SK-N-SH (cell line): ENCODE data around the gene PRDM15.

Source experiments
- CHD2 ChIP-seq: fragments of 150-350 bp; IDR thresholded peaks from 2 replicates; pipeline ENCODE4 v1.6.1; 2018; ENCODE audit warnings: low read length; ENCODE audit not compliant: partially characterized antibody
- CTCF ChIP-seq: fragments of 200-600 bp; sonication (generic); IDR thresholded peaks from 2 replicates; pipeline ENCODE4 v1.6.1; 2017; ENCODE audit warnings: antibody characterized with exemption, mild to moderate bottlenecking, moderate library complexity
- ELF1 ChIP-seq: IDR thresholded peaks from 2 replicates; pipeline ENCODE4 v1.4.0; 2012
- EP300 ChIP-seq, 2 experiments: IDR thresholded peaks; 2 replicates each; pipeline versions ENCODE4 v1.4.0 to v1.6.1; 2012; ENCODE audit warnings: borderline replicate concordance in 1 of 2, low read depth in 1 of 2, low read length in 1 of 2
- FOXJ3 ChIP-seq: sonication (generic); formaldehyde crosslinking; IDR thresholded peaks from 2 replicates; pipeline ENCODE4 v1.5.1; 2020; ENCODE audit warnings: mild to moderate bottlenecking, missing genetic modification reagents
- GABPA ChIP-seq: IDR thresholded peaks from 2 replicates; pipeline ENCODE4 v1.4.0; 2012; ENCODE audit warnings: low read depth, mild to moderate bottlenecking
- JUND ChIP-seq: IDR thresholded peaks from 2 replicates; pipeline ENCODE4 v1.4.0; 2012
- MAX ChIP-seq: IDR thresholded peaks from 2 replicates; pipeline ENCODE4 v1.4.0; 2012; ENCODE audit warnings: low read depth
- RFX5 ChIP-seq: IDR thresholded peaks from 2 replicates; pipeline ENCODE4 v1.6.1; 2012; ENCODE audit warnings: mild to moderate bottlenecking, improper control_type of control experiment, low read length
- SMC3 ChIP-seq: IDR thresholded peaks from 2 replicates; pipeline ENCODE4 v1.6.1; 2012; ENCODE audit warnings: low read depth, low read length, improper control_type of control experiment
- TAF1 ChIP-seq: IDR thresholded peaks from 2 replicates; pipeline ENCODE4 v1.6.1; 2012; ENCODE audit warnings: low read depth, mild to moderate bottlenecking, low read length, moderate library complexity, borderline replicate concordance
- USF2 ChIP-seq: fragments of 150-350 bp; IDR thresholded peaks from 2 replicates; pipeline ENCODE4 v1.6.1; 2017; ENCODE audit warnings: antibody characterized with exemption, low read length, low read depth, borderline replicate concordance
- TF ChIP-seq, protein P1 (sequence below): fragments of 150-350 bp; IDR thresholded peaks from 2 replicates; pipeline ENCODE4 v1.6.1; 2016; ENCODE audit warnings: mild to moderate bottlenecking, low read depth, low read length
- TF ChIP-seq, protein P2 (sequence below): IDR thresholded peaks from 2 replicates; pipeline ENCODE4 v1.6.1; 2012; ENCODE audit warnings: mild to moderate bottlenecking, low read depth, low read length, moderate library complexity

- TF ChIP-seq CTCF: no peak
- TF ChIP-seq MAX: no peak
- TF ChIP-seq, protein P1, sequence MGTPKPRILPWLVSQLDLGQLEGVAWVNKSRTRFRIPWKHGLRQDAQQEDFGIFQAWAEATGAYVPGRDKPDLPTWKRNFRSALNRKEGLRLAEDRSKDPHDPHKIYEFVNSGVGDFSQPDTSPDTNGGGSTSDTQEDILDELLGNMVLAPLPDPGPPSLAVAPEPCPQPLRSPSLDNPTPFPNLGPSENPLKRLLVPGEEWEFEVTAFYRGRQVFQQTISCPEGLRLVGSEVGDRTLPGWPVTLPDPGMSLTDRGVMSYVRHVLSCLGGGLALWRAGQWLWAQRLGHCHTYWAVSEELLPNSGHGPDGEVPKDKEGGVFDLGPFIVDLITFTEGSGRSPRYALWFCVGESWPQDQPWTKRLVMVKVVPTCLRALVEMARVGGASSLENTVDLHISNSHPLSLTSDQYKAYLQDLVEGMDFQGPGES: no peak
- no peak for TF ChIP-seq FOXJ3 (CRISPR knock-in tag)
- TF ChIP-seq, protein P2, sequence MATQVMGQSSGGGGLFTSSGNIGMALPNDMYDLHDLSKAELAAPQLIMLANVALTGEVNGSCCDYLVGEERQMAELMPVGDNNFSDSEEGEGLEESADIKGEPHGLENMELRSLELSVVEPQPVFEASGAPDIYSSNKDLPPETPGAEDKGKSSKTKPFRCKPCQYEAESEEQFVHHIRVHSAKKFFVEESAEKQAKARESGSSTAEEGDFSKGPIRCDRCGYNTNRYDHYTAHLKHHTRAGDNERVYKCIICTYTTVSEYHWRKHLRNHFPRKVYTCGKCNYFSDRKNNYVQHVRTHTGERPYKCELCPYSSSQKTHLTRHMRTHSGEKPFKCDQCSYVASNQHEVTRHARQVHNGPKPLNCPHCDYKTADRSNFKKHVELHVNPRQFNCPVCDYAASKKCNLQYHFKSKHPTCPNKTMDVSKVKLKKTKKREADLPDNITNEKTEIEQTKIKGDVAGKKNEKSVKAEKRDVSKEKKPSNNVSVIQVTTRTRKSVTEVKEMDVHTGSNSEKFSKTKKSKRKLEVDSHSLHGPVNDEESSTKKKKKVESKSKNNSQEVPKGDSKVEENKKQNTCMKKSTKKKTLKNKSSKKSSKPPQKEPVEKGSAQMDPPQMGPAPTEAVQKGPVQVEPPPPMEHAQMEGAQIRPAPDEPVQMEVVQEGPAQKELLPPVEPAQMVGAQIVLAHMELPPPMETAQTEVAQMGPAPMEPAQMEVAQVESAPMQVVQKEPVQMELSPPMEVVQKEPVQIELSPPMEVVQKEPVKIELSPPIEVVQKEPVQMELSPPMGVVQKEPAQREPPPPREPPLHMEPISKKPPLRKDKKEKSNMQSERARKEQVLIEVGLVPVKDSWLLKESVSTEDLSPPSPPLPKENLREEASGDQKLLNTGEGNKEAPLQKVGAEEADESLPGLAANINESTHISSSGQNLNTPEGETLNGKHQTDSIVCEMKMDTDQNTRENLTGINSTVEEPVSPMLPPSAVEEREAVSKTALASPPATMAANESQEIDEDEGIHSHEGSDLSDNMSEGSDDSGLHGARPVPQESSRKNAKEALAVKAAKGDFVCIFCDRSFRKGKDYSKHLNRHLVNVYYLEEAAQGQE: no peak
- no peak for TF ChIP-seq SMC3
- no peak for TF ChIP-seq JUND
- no peak for TF ChIP-seq USF2
- no peak for TF ChIP-seq ELF1
- TF ChIP-seq TAF1: no peak
- TF ChIP-seq RFX5: no peak
- TF ChIP-seq EP300 (IDR thresholded peaks at IDR 0.05; ENCODE audit: borderline replicate concordance in 1 of 2, low read depth in 1 of 2, low read length in 1 of 2): no peak
- no peak for TF ChIP-seq GABPA
- TF ChIP-seq CHD2: no peak
Measured at GRCh38 chr21:41764558-41765419, 114.4 kb downstream of the PRDM15 start.
